SK-N-SH (cell line): Measurements from ENCODE around the gene FGD3. TPM values are rescaled to one million over a fixed set of nuclear protein-coding genes. Genes with fewer than 3 reads are reported as not detected.

ENCODE experiments used
- CTCF ChIA-PET: fragments of 300-600, 350-600 bp; formaldehyde crosslinking; extraction: SDS; loops from one replicate; lab custom pipeline; 2021; lab: Yijun Ruan, JAX
- POLR2A ChIA-PET: fragments of 350-600 bp; sonication (Branson Sonifier 250); formaldehyde crosslinking; extraction: SDS; loops from one replicate; lab custom pipeline; 2020; ENCODE audit warnings: antibody characterized with exemption, inconsistent platforms; lab: Yijun Ruan, JAX
- DNase-seq: peaks from one replicate; pipeline ENCODE4 v3.0.0; 2012
- H2AFZ ChIP-seq: fragments of 200-600 bp; sonication (generic); 2 replicates; pipeline ENCODE4 v1.8.1; 2016; ENCODE audit warnings: antibody characterized with exemption, mild to moderate bottlenecking, low read depth
- H3F3A ChIP-seq: fragments of 200-600 bp; sonication (generic); replicated peaks from 2 replicates; pipeline ENCODE3; 2016; ENCODE audit warnings: antibody characterized with exemption, mild to moderate bottlenecking; ENCODE audit not compliant: insufficient read depth
- H3K27ac ChIP-seq, 2 experiments: fragments of 200-500 bp in 1 of 2; fragments of 200-600 bp in 1 of 2; sonication (Bioruptor generic) in 1 of 2; sonication (generic), shearing (Covaris generic) in 1 of 2; 2 replicates each; pipeline versions ENCODE4 v1.5.1 to v1.6.1; 2014 to 2016; ENCODE audit warnings: low read depth in 2 of 2, inconsistent platforms in 1 of 2, low read length in 1 of 2, mild to moderate bottlenecking in 1 of 2, mixed read lengths in 1 of 2
- H3K27me3 ChIP-seq: fragments of 200-600 bp; sonication (generic), shearing (Covaris generic); 2 replicates; pipeline ENCODE4 v1.6.1; 2016; ENCODE audit warnings: mixed run types; ENCODE audit not compliant: insufficient read depth
- H3K36me3 ChIP-seq, 2 experiments: fragments of 200-500 bp in 1 of 2; fragments of 200-600 bp in 1 of 2; sonication (Bioruptor generic) in 1 of 2; sonication (generic) in 1 of 2; replicated peaks in 1 of 2; 2 replicates each; pipeline versions ENCODE3 to v1.5.1; 2014 to 2016; ENCODE audit warnings: low read length in 1 of 2, mild to moderate bottlenecking in 1 of 2; ENCODE audit not compliant: insufficient read depth in 2 of 2, control insufficient read depth in 1 of 2
- H3K4me1 ChIP-seq, 2 experiments: fragments of 200-500 bp in 1 of 2; fragments of 200-600 bp in 1 of 2; sonication (Bioruptor generic) in 1 of 2; sonication (generic), shearing (Covaris generic) in 1 of 2; 2 replicates each; pipeline versions ENCODE4 v1.5.1 to v1.6.1; 2014 to 2016; ENCODE audit warnings: low read depth in 1 of 2, low read length in 1 of 2, mixed run types in 1 of 2; ENCODE audit not compliant: insufficient read depth in 2 of 2, control insufficient read depth in 1 of 2
- H3K4me2 ChIP-seq: fragments of 200-600 bp; sonication (generic), shearing (Covaris generic); 2 replicates; pipeline ENCODE4 v1.6.1; 2017; ENCODE audit warnings: mixed run types
- H3K4me3 ChIP-seq, 2 experiments: fragments of 200-500 bp in 1 of 2; fragments of 200-600 bp in 1 of 2; sonication (Bioruptor generic) in 1 of 2; sonication (generic), shearing (Covaris generic) in 1 of 2; 2 replicates each; pipeline versions ENCODE4 v1.5.1 to v1.8.1; 2014 to 2016; ENCODE audit warnings: low read depth in 2 of 2, inconsistent platforms in 1 of 2, low read length in 1 of 2, mild to moderate bottlenecking in 1 of 2, mixed read lengths in 1 of 2, moderate library complexity in 1 of 2
- H3K79me2 ChIP-seq: fragments of 200-600 bp; sonication (generic); 2 replicates; pipeline ENCODE4 v1.8.1; 2017; ENCODE audit warnings: mild to moderate bottlenecking; ENCODE audit not compliant: insufficient read depth
- H3K9ac ChIP-seq: fragments of 200-600 bp; sonication (generic); 2 replicates; pipeline ENCODE4 v1.6.1; 2017; ENCODE audit warnings: mixed run types
- H3K9me2 ChIP-seq: fragments of 200-600 bp; sonication (generic); 2 replicates; pipeline ENCODE4 v1.6.1; 2017; ENCODE audit warnings: mixed run types
- H3K9me3 ChIP-seq: fragments of 200-600 bp; sonication (generic); 2 replicates; pipeline ENCODE4 v1.6.1; 2017; ENCODE audit warnings: mixed run types, mild to moderate bottlenecking, moderate library complexity
- H4K20me1 ChIP-seq: fragments of 200-600 bp; sonication (generic); 2 replicates; pipeline ENCODE4 v1.6.1; 2017; ENCODE audit warnings: mild to moderate bottlenecking, mixed run types; ENCODE audit not compliant: insufficient read depth
- ELF1 ChIP-seq: IDR thresholded peaks from 2 replicates; pipeline ENCODE4 v1.4.0; 2012
- EP300 ChIP-seq, 2 experiments: IDR thresholded peaks; 2 replicates each; pipeline versions ENCODE4 v1.4.0 to v1.6.1; 2012; ENCODE audit warnings: borderline replicate concordance in 1 of 2, low read depth in 1 of 2, low read length in 1 of 2
- FOSL2 ChIP-seq: IDR thresholded peaks from 2 replicates; pipeline ENCODE4 v1.4.0; 2012; ENCODE audit warnings: low read depth, mild to moderate bottlenecking, moderate library complexity, borderline replicate concordance
- GABPA ChIP-seq: IDR thresholded peaks from 2 replicates; pipeline ENCODE4 v1.4.0; 2012; ENCODE audit warnings: low read depth, mild to moderate bottlenecking
- JUND ChIP-seq: IDR thresholded peaks from 2 replicates; pipeline ENCODE4 v1.4.0; 2012
- MEF2A ChIP-seq: IDR thresholded peaks from 2 replicates; pipeline ENCODE4 v1.4.0; 2012; ENCODE audit warnings: low read depth, borderline replicate concordance
- NFIC ChIP-seq: IDR thresholded peaks from 2 replicates; pipeline ENCODE4 v1.4.0; 2012; ENCODE audit warnings: borderline replicate concordance
- NRF1 ChIP-seq: IDR thresholded peaks from 2 replicates; pipeline ENCODE4 v1.6.1; 2012; ENCODE audit warnings: low read depth, mild to moderate bottlenecking, low read length
- POLR2AphosphoS5 ChIP-seq: IDR thresholded peaks from 2 replicates; pipeline ENCODE4 v1.6.1; 2012; ENCODE audit warnings: low read depth, low read length
- RAD21 ChIP-seq: IDR thresholded peaks from 2 replicates; pipeline ENCODE4 v1.6.1; 2012; ENCODE audit warnings: mild to moderate bottlenecking, low read length
- RCOR1 ChIP-seq: fragments of 150-350 bp; IDR thresholded peaks from 2 replicates; pipeline ENCODE4 v1.6.1; 2017; ENCODE audit warnings: antibody characterized with exemption, low read length
- RFX5 ChIP-seq: IDR thresholded peaks from 2 replicates; pipeline ENCODE4 v1.6.1; 2012; ENCODE audit warnings: mild to moderate bottlenecking, improper control_type of control experiment, low read length
- RXRA ChIP-seq: IDR thresholded peaks from 2 replicates; pipeline ENCODE4 v1.4.0; 2012; ENCODE audit warnings: low read depth, mild to moderate bottlenecking, borderline replicate concordance
- TAF1 ChIP-seq: IDR thresholded peaks from 2 replicates; pipeline ENCODE4 v1.6.1; 2012; ENCODE audit warnings: low read depth, mild to moderate bottlenecking, low read length, moderate library complexity, borderline replicate concordance
- WGBS: methylation state at CpG from one replicate; pipeline ENCODE4 v1.1.6; 2017; ENCODE audit warnings: low lambda C conversion rate; 5-methylcytosine and 5-hydroxymethylcytosine counted together
- polyA plus RNA-seq, 3 experiments: library from polyadenylated mRNA; depleted of rRNA; stranded (reverse); fragments of >200 nt; gene quantifications; 2 replicates each; pipeline ENCODE4 v1.2.3, GENCODE V29; 2012
- TF ChIP-seq, protein P1 (sequence below): IDR thresholded peaks from 2 replicates; pipeline ENCODE4; 2012
- TF ChIP-seq, protein P2 (sequence below): fragments of 150-350 bp; IDR thresholded peaks from 2 replicates; pipeline ENCODE4 v1.6.1; 2017; ENCODE audit warnings: antibody characterized with exemption, low read length, low read depth, borderline replicate concordance
- TF ChIP-seq, protein P3 (sequence below): fragments of 150-350 bp; IDR thresholded peaks from 2 replicates; pipeline ENCODE4 v1.6.1; 2016; ENCODE audit warnings: mild to moderate bottlenecking, low read depth, low read length

Gene FGD3
- polyA plus RNA-seq, 1 of the 3 experiments (the other 2 are of a cell fraction): not detected

DNA sequence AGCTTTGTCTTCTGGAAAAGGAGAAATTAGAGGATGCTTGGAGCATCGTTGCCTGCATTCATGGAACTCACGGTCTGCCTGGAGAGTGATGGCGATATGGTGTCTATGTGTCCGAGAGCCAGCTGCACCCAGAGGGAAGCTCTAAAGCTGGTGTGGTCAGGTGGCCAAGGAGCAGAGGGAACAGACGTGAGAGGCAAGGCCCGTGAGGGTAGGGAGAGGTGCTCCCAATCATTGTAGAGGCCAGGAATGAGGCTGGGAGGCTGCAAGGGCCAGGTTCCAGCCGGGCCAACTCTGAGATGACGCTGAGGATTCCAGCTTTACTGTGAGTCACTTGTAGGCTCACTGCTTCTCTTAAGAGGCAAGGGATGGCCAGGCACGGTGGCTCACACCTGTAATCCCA lies 7.6 kb downstream of the FGD3 start:
- Histone ChIP-seq H3K9me3 (no peaks in the 10 kb centered on the region), H3K4me3 (no peak overlapping the region), H3K9me2 (no peaks in the 10 kb centered on the region), H3K36me3 (no peaks in the 10 kb centered on the region), H3K9ac (no peak overlapping the region), H3K4me2 (no peak overlapping the region), H3K4me1 (peaks cover 0 to 12% of the 10 kb centered on the region in 2 experiments; a peak in 1 of 4 replicates), H3K27ac (no peak overlapping the region), H4K20me1 (no peaks in the 10 kb centered on the region), H3K27me3 (no peaks in the 10 kb centered on the region), H3K79me2 (no peaks in the 10 kb centered on the region; the same call in 1 of the 2 replicates), H3F3A (no peaks in the 10 kb centered on the region), H2AFZ (no peak overlapping the region)
- no peak for DNase-seq
- CTCF ChIA-PET: interaction anchor here (0.7 kb wide), 2 partner anchors 44 to 49 kb away, joined by 3 read pairs; no protein-coding TSS in a partner anchor
- TF ChIP-seq, protein P1, sequence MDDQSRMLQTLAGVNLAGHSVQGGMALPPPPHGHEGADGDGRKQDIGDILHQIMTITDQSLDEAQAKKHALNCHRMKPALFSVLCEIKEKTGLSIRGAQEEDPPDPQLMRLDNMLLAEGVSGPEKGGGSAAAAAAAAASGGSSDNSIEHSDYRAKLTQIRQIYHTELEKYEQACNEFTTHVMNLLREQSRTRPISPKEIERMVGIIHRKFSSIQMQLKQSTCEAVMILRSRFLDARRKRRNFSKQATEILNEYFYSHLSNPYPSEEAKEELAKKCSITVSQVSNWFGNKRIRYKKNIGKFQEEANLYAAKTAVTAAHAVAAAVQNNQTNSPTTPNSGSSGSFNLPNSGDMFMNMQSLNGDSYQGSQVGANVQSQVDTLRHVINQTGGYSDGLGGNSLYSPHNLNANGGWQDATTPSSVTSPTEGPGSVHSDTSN: no peak
- TF ChIP-seq NFIC: no peak
- no peak for TF ChIP-seq JUND
- TF ChIP-seq NRF1: no peak
- TF ChIP-seq FOSL2: no peak
- no peak for TF ChIP-seq POLR2AphosphoS5
- TF ChIP-seq, protein P2, sequence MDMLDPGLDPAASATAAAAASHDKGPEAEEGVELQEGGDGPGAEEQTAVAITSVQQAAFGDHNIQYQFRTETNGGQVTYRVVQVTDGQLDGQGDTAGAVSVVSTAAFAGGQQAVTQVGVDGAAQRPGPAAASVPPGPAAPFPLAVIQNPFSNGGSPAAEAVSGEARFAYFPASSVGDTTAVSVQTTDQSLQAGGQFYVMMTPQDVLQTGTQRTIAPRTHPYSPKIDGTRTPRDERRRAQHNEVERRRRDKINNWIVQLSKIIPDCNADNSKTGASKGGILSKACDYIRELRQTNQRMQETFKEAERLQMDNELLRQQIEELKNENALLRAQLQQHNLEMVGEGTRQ: no peak
- no peak for TF ChIP-seq RCOR1
- no peak for TF ChIP-seq RAD21
- no peak for TF ChIP-seq RFX5
- no peak for TF ChIP-seq RXRA
- TF ChIP-seq EP300 (IDR thresholded peaks at IDR 0.05; ENCODE audit: borderline replicate concordance in 1 of 2, low read depth in 1 of 2, low read length in 1 of 2): no peak
- no peak for TF ChIP-seq ELF1
- TF ChIP-seq MEF2A: no peak
- TF ChIP-seq, protein P3, sequence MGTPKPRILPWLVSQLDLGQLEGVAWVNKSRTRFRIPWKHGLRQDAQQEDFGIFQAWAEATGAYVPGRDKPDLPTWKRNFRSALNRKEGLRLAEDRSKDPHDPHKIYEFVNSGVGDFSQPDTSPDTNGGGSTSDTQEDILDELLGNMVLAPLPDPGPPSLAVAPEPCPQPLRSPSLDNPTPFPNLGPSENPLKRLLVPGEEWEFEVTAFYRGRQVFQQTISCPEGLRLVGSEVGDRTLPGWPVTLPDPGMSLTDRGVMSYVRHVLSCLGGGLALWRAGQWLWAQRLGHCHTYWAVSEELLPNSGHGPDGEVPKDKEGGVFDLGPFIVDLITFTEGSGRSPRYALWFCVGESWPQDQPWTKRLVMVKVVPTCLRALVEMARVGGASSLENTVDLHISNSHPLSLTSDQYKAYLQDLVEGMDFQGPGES: no peak
- no peak for TF ChIP-seq GABPA
- no peak for TF ChIP-seq TAF1
- POLR2A ChIA-PET: no interaction called here
- 68% methylated on average over 9 of the region's 9 CpGs for WGBS
